Activated CD4-positive, alpha-beta memory T cell treated with anti-CD3 and anti-CD28 coated beads, Interleukin-2, amount 10 ng/mL, durations not matched to agents 7 days and 5 days (primary cell): ENCODE data around the gene PPAN. TPM values are rescaled to one million over a fixed set of nuclear protein-coding genes. Genes with fewer than 3 reads are reported as not detected.
A peak's percentile ranks its signal among the peaks of the same experiment; 100 is the strongest.

Source experiments
- CTCF ChIA-PET: fragments of 350-600 bp; sonication (Branson Sonifier 250); formaldehyde crosslinking; loops from one replicate; lab custom pipeline; 2021; ENCODE audit warnings: antibody characterized with exemption, inconsistent platforms; lab: Charles Lee
- POLR2A ChIA-PET: fragments of 350-600 bp; sonication (Branson Sonifier 250); formaldehyde crosslinking; loops from one replicate; lab custom pipeline; 2021; ENCODE audit warnings: antibody characterized with exemption; lab: Charles Lee
- DNase-seq: peaks from one replicate; pipeline ENCODE4 v3.0.0-alpha.2; 2020
- H3K27ac Mint-ChIP-seq: one replicate; pipeline ENCODE4 v1.8.0; 2021; ENCODE audit warnings: mild to moderate bottlenecking, mixed read lengths
- H3K27me3 Mint-ChIP-seq: one replicate; pipeline ENCODE4 v1.8.0; 2021; ENCODE audit warnings: mixed read lengths
- H3K36me3 Mint-ChIP-seq: one replicate; pipeline ENCODE4 v1.8.0; 2021; ENCODE audit warnings: low read depth, mixed read lengths
- H3K4me1 Mint-ChIP-seq: one replicate; pipeline ENCODE4 v1.8.0; 2021; ENCODE audit warnings: mixed read lengths
- H3K4me3 Mint-ChIP-seq: one replicate; pipeline ENCODE4 v1.8.0; 2021; ENCODE audit warnings: mild to moderate bottlenecking, mixed read lengths
- H3K9me3 Mint-ChIP-seq: one replicate; pipeline ENCODE4 v1.8.0; 2021; ENCODE audit warnings: mixed read lengths
- total RNA-seq, 2 experiments: library from RNA; stranded (reverse); gene quantifications; one replicate each; pipeline ENCODE4 v1.2.3, GENCODE V29; 2021

PPAN gene
- total RNA-seq, 2 experiments from 2014 or later: 74.3 to 75.6 TPM

DNA sequence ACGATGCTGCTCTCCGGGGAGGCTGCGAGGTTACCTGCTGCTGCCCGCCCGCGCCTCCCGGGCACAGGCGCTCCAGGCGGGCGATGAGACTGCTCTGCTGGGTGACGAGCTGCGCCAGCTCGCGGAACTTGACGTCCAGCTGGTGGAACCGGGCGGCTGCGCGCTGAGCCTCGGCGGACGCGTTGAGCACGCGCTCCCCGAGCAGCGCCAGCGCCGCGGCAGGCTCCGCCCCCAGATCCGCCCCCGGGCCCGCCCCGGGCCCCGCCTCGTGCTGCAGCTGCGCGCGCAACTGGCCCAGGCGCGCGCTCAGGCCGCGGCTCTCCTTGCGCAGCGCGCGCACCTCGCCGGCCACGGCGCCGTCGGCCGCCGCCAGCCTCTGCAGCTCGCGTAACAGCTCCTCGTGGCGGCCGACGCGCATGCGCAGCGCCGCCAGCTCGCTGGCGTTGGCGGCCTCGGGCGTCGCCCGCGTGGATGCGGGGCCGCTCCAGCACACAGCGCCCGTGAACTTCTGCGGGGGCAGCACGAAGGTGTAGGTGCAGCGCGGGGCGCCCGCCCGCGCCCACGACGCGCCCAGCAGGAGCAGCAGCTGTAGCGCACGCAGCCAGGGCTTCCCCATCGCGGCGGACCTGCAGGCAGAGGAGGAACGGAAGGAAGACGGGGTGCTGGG lies 10.1 kb upstream of the PPAN start:
- H3K4me1 Mint-ChIP-seq: peaks cover 36% of the 10 kb centered on the region
- no peaks in the 10 kb centered on the region for H3K27me3 Mint-ChIP-seq
- ChIA-PET POLR2A (interaction anchor here (0.6 to 4.8 kb wide), 11 partner anchors 9 to 175 kb away, joined by 3 to 52 read pairs (median 6); partner anchors contain the start of genes EIF3G, ICAM1, P2RY11 and PPAN), CTCF (interaction anchor here (0.9 to 3.6 kb wide), 11 partner anchors 8 to 261 kb away, joined by 3 to 72 read pairs (median 4); partner anchors contain the start of genes P2RY11, PIN1 and PPAN)
- DNase-seq: peak; percentile 92
- H3K9me3 Mint-ChIP-seq: peaks cover 4% of the 10 kb centered on the region
- H3K4me3 Mint-ChIP-seq: peak overlapping the region; percentile 35
- H3K36me3 Mint-ChIP-seq: peaks cover 35% of the 10 kb centered on the region
- peak overlapping the region; percentile 23 for H3K27ac Mint-ChIP-seq

DNA sequence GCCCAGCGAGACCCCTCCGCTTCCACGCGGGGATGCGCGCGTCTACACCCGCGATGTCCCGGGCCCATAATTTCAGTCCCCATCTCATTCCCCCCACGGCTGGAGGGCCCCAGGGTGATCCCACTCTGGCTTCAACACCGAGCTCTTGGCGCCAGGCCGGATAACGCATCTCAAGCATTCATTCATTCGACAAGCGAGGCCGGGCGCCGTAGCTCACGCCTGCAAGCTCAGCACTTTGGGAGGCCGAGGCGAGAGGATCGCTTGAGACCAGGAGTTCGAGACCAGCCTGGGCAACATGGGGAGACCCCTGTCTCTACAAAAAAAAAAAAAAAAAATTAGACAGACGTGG lies 9.6 kb upstream of the PPAN start:
- H3K36me3 Mint-ChIP-seq: peaks cover 31% of the 10 kb centered on the region
- H3K27me3 Mint-ChIP-seq: no peaks in the 10 kb centered on the region
- peaks cover 4% of the 10 kb centered on the region for H3K9me3 Mint-ChIP-seq
- CTCF ChIA-PET: interaction anchor here (1.0 to 3.6 kb wide), 10 partner anchors 8 to 262 kb away, joined by 3 to 72 read pairs (median 4); partner anchors contain the start of genes P2RY11, PIN1 and PPAN
- H3K4me3 Mint-ChIP-seq: peak overlapping the region; percentile 35
- POLR2A ChIA-PET: interaction anchor here (0.6 to 4.8 kb wide), 9 partner anchors 9 to 174 kb away, joined by 3 to 52 read pairs (median 9); partner anchors contain the start of genes EIF3G, ICAM1, P2RY11 and PPAN
- no peak overlapping the region for H3K27ac Mint-ChIP-seq
- peaks cover 38% of the 10 kb centered on the region for H3K4me1 Mint-ChIP-seq
- DNase-seq: no peak

DNA sequence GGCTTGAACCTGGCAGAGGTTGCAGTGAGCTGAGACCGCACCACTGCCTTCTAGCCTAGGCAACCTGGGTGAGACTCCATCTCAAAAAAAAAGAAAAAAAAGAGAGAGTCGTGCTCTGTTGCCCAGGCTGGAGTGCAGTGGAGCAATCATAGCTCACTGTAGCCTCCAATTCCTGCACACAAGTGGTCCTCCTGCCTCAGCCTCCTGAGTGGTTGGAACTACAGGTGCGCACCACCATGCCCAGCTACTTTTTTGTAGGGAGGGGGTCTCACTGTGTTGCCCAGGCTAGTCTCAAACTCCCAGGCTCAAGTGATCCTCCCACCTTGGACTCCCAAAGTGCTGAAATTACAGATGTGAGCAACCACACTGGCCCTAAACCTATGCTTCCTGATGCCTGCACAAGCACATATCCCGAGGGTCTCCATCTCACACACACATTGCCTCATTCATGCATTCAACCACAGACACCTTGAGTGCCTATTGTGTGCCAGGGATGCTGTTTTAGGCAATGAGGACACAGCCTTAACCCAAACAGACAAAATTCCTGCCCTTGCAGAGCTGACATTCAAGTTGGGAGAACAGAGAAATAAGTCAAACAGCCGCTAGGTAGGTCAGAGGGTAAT lies 5.9 kb upstream of the PPAN start:
- CTCF ChIA-PET: interaction anchor here (0.7 to 1.5 kb wide), 6 partner anchors 13 to 311 kb away, joined by 3 to 12 read pairs (median 4); partner anchors contain the start of gene PIN1
- Mint-ChIP-seq H3K36me3 (peaks cover 2% of the 10 kb centered on the region), H3K4me1 (peaks cover 58% of the 10 kb centered on the region), H3K9me3 (peaks cover 4% of the 10 kb centered on the region), H3K27ac (peak overlapping the region; percentile 21), H3K27me3 (no peaks in the 10 kb centered on the region), H3K4me3 (no peak overlapping the region)
- POLR2A ChIA-PET: interaction anchor here (0.9 to 1.0 kb wide), 3 partner anchors 13 to 17 kb away, joined by 3 read pairs; no protein-coding TSS in a partner anchor
- no peak for DNase-seq

DNA sequence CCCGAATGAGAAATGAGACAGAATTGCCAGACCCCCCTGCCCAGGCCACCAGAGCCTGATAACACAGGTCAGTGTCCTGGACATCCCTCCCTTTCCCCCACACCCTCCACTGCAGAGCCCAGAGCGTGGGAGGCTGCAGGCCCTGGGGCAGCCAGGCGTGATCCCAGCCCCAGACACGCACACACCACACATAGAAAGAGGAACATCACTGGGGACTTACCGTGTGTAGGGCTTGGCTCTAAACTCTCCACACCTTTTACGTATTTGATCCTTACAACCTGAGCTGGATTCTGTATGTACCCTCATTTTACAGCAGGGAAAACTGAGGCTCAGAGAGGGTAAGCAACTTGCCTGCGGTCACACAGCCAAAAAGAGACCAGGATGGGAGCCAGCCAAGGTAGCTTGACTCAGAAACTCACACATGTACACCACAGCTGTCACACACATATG lies 3.4 kb upstream of the PPAN start:
- Mint-ChIP-seq H3K27ac (peak overlapping the region; percentile 88), H3K4me1 (peaks cover 68% of the 10 kb centered on the region), H3K27me3 (no peaks in the 10 kb centered on the region), H3K4me3 (no peak overlapping the region), H3K36me3 (peaks cover 12% of the 10 kb centered on the region), H3K9me3 (no peaks in the 10 kb centered on the region)
- DNase-seq: no peak
- POLR2A ChIA-PET: interaction anchor here (0.7 to 7.8 kb wide), 2 partner anchors 13 to 525 kb away, joined by 3 to 96 read pairs; partner anchors contain the start of genes EIF3G and P2RY11
- CTCF ChIA-PET: interaction anchor here (0.9 to 2.0 kb wide), 5 partner anchors 10 to 325 kb away, joined by 3 to 8 read pairs (median 4); no protein-coding TSS in a partner anchor

GRCh38 chr19:10104130-10104513 lies 2.0 kb upstream of the PPAN start:
- Mint-ChIP-seq H3K36me3 (peaks cover 24% of the 10 kb centered on the region), H3K4me1 (peaks cover 69% of the 10 kb centered on the region)
- POLR2A ChIA-PET: interaction anchor here (0.7 to 7.8 kb wide), 8 partner anchors 8 to 229 kb away, joined by 3 to 96 read pairs (median 4); partner anchors contain the start of genes EIF3G, ICAM1, P2RY11 and RAVER1

GRCh38 chr19:10104665-10105508 lies 1.3 kb upstream of the PPAN start:
- Mint-ChIP-seq H3K4me1 (peaks cover 72% of the 10 kb centered on the region), H3K27me3 (no peaks in the 10 kb centered on the region), H3K36me3 (peaks cover 32% of the 10 kb centered on the region), H3K27ac (peak overlapping the region; percentile 97), H3K4me3 (peak overlapping the region; percentile 88), H3K9me3 (no peaks in the 10 kb centered on the region)
- ChIA-PET POLR2A (interaction anchor here (0.9 to 7.8 kb wide), 10 partner anchors 9 to 166 kb away, joined by 3 to 96 read pairs (median 4); partner anchors contain the start of genes DNMT1, EIF3G, ICAM1 and P2RY11), CTCF (interaction anchor here (0.6 to 1.5 kb wide), 9 partner anchors 8 to 312 kb away, joined by 3 to 8 read pairs (median 3); no protein-coding TSS in a partner anchor)
- peak; percentile 91 for DNase-seq

More at GRCh38 chr19:10104130-10104513, 2.0 kb upstream of the PPAN start:
- Mint-ChIP-seq H3K4me3 (no peak overlapping the region), H3K27me3 (no peaks in the 10 kb centered on the region), H3K9me3 (no peaks in the 10 kb centered on the region), H3K27ac (peak overlapping the region; percentile 97)
- no peak for DNase-seq
- CTCF ChIA-PET: interaction anchor here (0.7 to 1.5 kb wide), 9 partner anchors 8 to 313 kb away, joined by 3 to 8 read pairs (median 3); no protein-coding TSS in a partner anchor

GRCh38 chr19:10105509-10106099 lies 558 bp upstream of the PPAN start:
- Mint-ChIP-seq H3K4me3 (peak overlapping the region; percentile 88), H3K4me1 (peaks cover 76% of the 10 kb centered on the region), H3K9me3 (no peaks in the 10 kb centered on the region), H3K27me3 (no peaks in the 10 kb centered on the region), H3K27ac (peak overlapping the region; percentile 97), H3K36me3 (peaks cover 38% of the 10 kb centered on the region)
- peak; percentile 73 for DNase-seq
- ChIA-PET POLR2A (interaction anchor here (0.8 to 7.8 kb wide), 9 partner anchors 10 to 165 kb away, joined by 3 to 96 read pairs (median 5); partner anchors contain the start of genes DNMT1, EIF3G, ICAM1 and P2RY11), CTCF (interaction anchor here (1.3 kb wide), 1 partner anchor 9 kb away, joined by 7 read pairs; no protein-coding TSS in a partner anchor)

- ChIA-PET CTCF (interaction anchor here (1.1 to 9.3 kb wide), 4 partner anchors 10 to 175 kb away, joined by 3 to 72 read pairs (median 5); partner anchors contain the start of gene EIF3G), POLR2A (interaction anchor here (1.1 to 7.8 kb wide), 4 partner anchors 9 to 129 kb away, joined by 4 to 96 read pairs (median 10); partner anchors contain the start of genes EIF3G and P2RY11)
- no peaks in the 10 kb centered on the region for H3K9me3 Mint-ChIP-seq
- no peak for DNase-seq
- peaks cover 49% of the 10 kb centered on the region for H3K36me3 Mint-ChIP-seq
- H3K4me1 Mint-ChIP-seq: peaks cover 82% of the 10 kb centered on the region
- H3K27me3 Mint-ChIP-seq: no peaks in the 10 kb centered on the region
- peak overlapping the region; percentile 88 for H3K4me3 Mint-ChIP-seq
- peak overlapping the region; percentile 69 for H3K27ac Mint-ChIP-seq
Measured at GRCh38 chr19:10107254-10107653, 1.1 kb downstream of the PPAN start.

DNA sequence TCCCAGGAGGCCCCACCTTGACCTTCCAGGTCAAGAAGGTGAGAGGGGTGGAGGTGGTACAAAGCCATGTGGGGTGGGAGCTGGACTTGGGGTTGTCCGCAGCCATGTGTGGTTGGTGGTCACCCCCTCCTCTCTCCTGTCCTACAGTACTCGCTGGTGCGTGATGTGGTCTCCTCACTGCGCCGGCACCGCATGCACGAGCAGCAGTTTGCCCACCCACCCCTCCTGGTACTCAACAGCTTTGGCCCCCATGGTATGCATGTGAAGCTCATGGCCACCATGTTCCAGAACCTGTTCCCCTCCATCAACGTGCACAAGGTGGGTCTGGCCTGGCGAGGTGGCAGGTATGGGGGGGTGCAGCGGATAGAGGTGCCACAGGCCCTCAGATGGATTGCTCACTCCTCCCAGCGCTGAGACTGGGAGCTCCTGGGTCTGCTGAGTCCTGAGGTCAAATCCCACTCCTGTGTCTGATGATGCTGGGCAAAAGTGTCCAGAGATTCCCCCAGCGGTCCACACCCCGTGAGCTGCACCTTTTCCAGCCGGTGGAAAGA lies 1.7 kb downstream of the PPAN start:
- ChIA-PET CTCF (interaction anchor here (1.1 to 9.3 kb wide), 5 partner anchors 10 to 281 kb away, joined by 3 to 72 read pairs (median 5); partner anchors contain the start of gene EIF3G), POLR2A (interaction anchor here (1.1 to 7.8 kb wide), 3 partner anchors 8 to 35 kb away, joined by 6 to 96 read pairs (median 14); partner anchors contain the start of genes EIF3G and P2RY11)
- H3K9me3 Mint-ChIP-seq: no peaks in the 10 kb centered on the region
- peak overlapping the region; percentile 88 for H3K4me3 Mint-ChIP-seq
- H3K27ac Mint-ChIP-seq: peak overlapping the region; percentile 69
- no peak for DNase-seq
- H3K4me1 Mint-ChIP-seq: peaks cover 82% of the 10 kb centered on the region
- no peaks in the 10 kb centered on the region for H3K27me3 Mint-ChIP-seq
- H3K36me3 Mint-ChIP-seq: peaks cover 55% of the 10 kb centered on the region

DNA sequence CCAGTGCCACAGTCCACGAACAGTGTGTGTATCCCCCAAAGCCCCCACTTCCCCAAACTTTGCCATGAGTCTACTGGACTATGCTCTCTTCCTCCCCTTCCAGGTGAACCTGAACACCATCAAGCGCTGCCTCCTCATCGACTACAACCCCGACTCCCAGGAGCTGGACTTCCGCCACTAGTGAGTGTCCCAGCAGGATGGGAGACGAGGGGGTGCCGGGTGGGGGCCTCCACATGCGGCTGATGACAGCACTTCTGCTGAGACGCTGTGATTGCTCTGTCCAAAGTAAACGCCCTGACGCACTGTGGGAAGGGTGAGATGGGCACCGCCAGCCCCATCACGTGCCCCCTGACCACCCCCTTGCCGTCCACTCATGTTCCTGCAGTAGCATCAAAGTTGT lies 3.4 kb downstream of the PPAN start:
- CTCF ChIA-PET: interaction anchor here (1.2 to 9.3 kb wide), 4 partner anchors 9 to 280 kb away, joined by 3 to 72 read pairs (median 5); no protein-coding TSS in a partner anchor
- Mint-ChIP-seq H3K36me3 (peaks cover 58% of the 10 kb centered on the region), H3K27ac (peak overlapping the region; percentile 31), H3K4me1 (peaks cover 85% of the 10 kb centered on the region), H3K4me3 (no peak overlapping the region), H3K9me3 (no peaks in the 10 kb centered on the region), H3K27me3 (no peaks in the 10 kb centered on the region)
- no peak for DNase-seq
- POLR2A ChIA-PET: interaction anchor here (0.5 to 7.3 kb wide), 3 partner anchors 8 to 13 kb away, joined by 3 to 52 read pairs (median 5); no protein-coding TSS in a partner anchor
